GM13976 (cell line): Measurements from ENCODE around the gene SLU7.

ENCODE experiments used
- DNase-seq: peaks from one replicate; pipeline ENCODE4 v3.0.0; 2012; ENCODE audit warnings: low spot score
- in situ Hi-C: fragments of 300-500 bp; cut with MboI; formaldehyde crosslinking; loops from one replicate; pipeline ENCODE4 v1.12.0; 2022; ENCODE audit warnings: low sequenced_read_pairs, mixed read lengths, inconsistent platforms; ENCODE audit not compliant: unreplicated experiment
- TF ChIP-seq, protein P1 (sequence below): IDR thresholded peaks from 2 replicates; pipeline ENCODE4 v1.5.1; 2012; ENCODE audit warnings: borderline replicate concordance, mild to moderate bottlenecking; ENCODE audit not compliant: insufficient read depth; ENCODE audit errors: extremely low read depth, missing control alignments, control extremely low read depth

The SLU7 gene

DNA sequence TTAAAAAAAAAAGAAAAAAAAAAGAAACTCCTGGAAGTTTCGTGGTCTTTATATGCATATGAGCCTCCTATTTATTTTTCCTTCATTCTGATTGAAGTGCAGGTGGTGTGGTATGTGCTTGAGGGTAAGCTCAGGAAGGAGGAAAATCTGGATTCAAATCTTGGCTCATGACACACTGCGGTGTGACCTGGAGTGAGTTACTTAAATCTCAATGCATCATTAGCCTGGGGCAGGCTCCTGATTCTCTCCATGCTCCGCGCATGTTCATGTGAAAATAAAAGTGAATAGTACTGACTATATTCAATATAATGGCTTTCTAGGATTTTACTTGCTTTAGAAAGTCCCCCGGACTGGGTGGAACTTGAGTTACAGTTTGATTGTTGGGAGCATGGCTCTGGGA, 38.4 kb upstream of the SLU7 start:
- in situ Hi-C loops = no loop called here
- TF ChIP-seq, protein P1, sequence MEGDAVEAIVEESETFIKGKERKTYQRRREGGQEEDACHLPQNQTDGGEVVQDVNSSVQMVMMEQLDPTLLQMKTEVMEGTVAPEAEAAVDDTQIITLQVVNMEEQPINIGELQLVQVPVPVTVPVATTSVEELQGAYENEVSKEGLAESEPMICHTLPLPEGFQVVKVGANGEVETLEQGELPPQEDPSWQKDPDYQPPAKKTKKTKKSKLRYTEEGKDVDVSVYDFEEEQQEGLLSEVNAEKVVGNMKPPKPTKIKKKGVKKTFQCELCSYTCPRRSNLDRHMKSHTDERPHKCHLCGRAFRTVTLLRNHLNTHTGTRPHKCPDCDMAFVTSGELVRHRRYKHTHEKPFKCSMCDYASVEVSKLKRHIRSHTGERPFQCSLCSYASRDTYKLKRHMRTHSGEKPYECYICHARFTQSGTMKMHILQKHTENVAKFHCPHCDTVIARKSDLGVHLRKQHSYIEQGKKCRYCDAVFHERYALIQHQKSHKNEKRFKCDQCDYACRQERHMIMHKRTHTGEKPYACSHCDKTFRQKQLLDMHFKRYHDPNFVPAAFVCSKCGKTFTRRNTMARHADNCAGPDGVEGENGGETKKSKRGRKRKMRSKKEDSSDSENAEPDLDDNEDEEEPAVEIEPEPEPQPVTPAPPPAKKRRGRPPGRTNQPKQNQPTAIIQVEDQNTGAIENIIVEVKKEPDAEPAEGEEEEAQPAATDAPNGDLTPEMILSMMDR = no peak
- no peak for DNase-seq

- in situ Hi-C loops = no loop called here
- DNase-seq = no peak
- TF ChIP-seq, protein P1 = no peak
These were observed 37.7 kb upstream of the SLU7 start for GRCh38 chr5:160456480-160457177.

- no peak for DNase-seq
- in situ Hi-C loops = no loop called here
- TF ChIP-seq, protein P1 = no peak
These were observed 36.7 kb upstream of the SLU7 start for GRCh38 chr5:160455600-160455999.

DNA sequence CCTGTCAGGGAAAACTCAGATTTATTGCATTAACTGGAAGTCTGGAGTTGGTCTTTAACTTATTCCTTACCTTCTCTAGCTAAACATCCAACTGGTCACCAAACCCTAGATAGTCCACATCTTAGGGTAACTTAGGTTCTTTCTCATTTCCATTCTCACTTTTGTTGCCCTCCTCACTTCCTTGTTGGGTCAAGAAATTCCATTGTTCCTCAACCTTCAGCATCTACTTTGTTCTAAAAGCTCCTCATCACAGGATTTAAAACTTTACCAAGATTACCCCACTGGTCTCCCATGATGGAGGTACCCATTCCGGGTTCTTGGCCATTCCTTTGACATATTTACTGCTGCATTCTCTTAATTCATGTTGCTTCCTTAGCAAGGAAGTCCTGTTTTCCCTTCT, 34.9 kb upstream of the SLU7 start:
- in situ Hi-C loops = no loop called here
- no peak for DNase-seq
- TF ChIP-seq, protein P1 = no peak

- TF ChIP-seq, protein P1 = no peak
- DNase-seq = no peak
- in situ Hi-C loops = no loop called here
These were observed 33.9 kb upstream of the SLU7 start for GRCh38 chr5:160452795-160453194.

GRCh38 chr5:160452036-160452435, 33.2 kb upstream of the SLU7 start:
- in situ Hi-C loops = no loop called here
- no peak for DNase-seq
- TF ChIP-seq, protein P1 = no peak
